ENCODE data around the gene TMEM132A. TPM values are rescaled to one million over a fixed set of nuclear protein-coding genes. Genes with fewer than 3 reads are reported as not detected.
A peak's percentile ranks its signal among the peaks of the same experiment; 100 is the strongest.

Gene TMEM132A
- total and polyA plus RNA-seq, 10 of the 15 experiments (the other 5 are each of a cell fraction or from before 2014, with no cell fraction given), result 0.16 to 25.0 (median 4.3) TPM

GRCh38 chr11:60913793-60914632, 10.2 kb upstream of the TMEM132A start, which contains the start of gene TMEM109 (continued):
- TF ChIP-seq TCF7 (IDR thresholded peaks at IDR 0.05; ENCODE audit: borderline replicate concordance), result no peak
- peak; percentile 82 for TF ChIP-seq ZNF687 (IDR thresholded peaks at IDR 0.05)
- TF ChIP-seq E2F4 (IDR thresholded peaks at IDR 0.05; ENCODE audit: low read depth, low read length), result no peak
- TF ChIP-seq SMC3 (IDR thresholded peaks at IDR 0.05; ENCODE audit: borderline replicate concordance, low read length), result no peak
- peak; percentile 81; the same call in 1 of the 2 replicates for TF ChIP-seq NKRF (conservative IDR thresholded peaks at IDR 0.05)
- TF ChIP-seq ETV6 (conservative IDR thresholded peaks at IDR 0.05 in 1 of 2, IDR thresholded peaks at IDR 0.05 in 1 of 2; ENCODE audit: borderline replicate concordance in 1 of 2, low read depth in 1 of 2), result no peak
- TF ChIP-seq POLR2A (IDR thresholded peaks at IDR 0.05; ENCODE audit: low read depth, low read length), result peak; percentile 70
- TF ChIP-seq MEF2B (IDR thresholded peaks at IDR 0.05; ENCODE audit: partially characterized antibody, poor library complexity, severe bottlenecking), result peak; percentile 17
- TF ChIP-seq MTA3 (IDR thresholded peaks at IDR 0.05; ENCODE audit: borderline replicate concordance, low read length), result no peak
- peak; percentile 41 for TF ChIP-seq RELA (IDR thresholded peaks at IDR 0.05; ENCODE audit: borderline replicate concordance, partially characterized antibody)
- TF ChIP-seq E4F1 (IDR thresholded peaks at IDR 0.05; ENCODE audit: borderline replicate concordance, partially characterized antibody), result no peak
- TF ChIP-seq ZNF274 (IDR thresholded peaks at IDR 0.05; ENCODE audit: insufficient read depth, insufficient read length), result no peak
- TF ChIP-seq MAX (IDR thresholded peaks at IDR 0.05; ENCODE audit: low read depth, low read length), result peak; percentile 92
- TF ChIP-seq POLR2AphosphoS2 (IDR thresholded peaks at IDR 0.05; ENCODE audit: low read depth, low read length), result no peak
- no peak for TF ChIP-seq ZNF217 (IDR thresholded peaks at IDR 0.05)
- TF ChIP-seq HDGF (IDR thresholded peaks at IDR 0.05), result no peak
- no peak for TF ChIP-seq CREB1 (IDR thresholded peaks at IDR 0.05; ENCODE audit: low read depth)
- no peak for TF ChIP-seq USF1 (IDR thresholded peaks at IDR 0.05; ENCODE audit: borderline replicate concordance, extremely low read length, insufficient read depth, low read depth, low read length)
